Measurements from ENCODE around the gene SLC25A47.

Gene SLC25A47

DNA sequence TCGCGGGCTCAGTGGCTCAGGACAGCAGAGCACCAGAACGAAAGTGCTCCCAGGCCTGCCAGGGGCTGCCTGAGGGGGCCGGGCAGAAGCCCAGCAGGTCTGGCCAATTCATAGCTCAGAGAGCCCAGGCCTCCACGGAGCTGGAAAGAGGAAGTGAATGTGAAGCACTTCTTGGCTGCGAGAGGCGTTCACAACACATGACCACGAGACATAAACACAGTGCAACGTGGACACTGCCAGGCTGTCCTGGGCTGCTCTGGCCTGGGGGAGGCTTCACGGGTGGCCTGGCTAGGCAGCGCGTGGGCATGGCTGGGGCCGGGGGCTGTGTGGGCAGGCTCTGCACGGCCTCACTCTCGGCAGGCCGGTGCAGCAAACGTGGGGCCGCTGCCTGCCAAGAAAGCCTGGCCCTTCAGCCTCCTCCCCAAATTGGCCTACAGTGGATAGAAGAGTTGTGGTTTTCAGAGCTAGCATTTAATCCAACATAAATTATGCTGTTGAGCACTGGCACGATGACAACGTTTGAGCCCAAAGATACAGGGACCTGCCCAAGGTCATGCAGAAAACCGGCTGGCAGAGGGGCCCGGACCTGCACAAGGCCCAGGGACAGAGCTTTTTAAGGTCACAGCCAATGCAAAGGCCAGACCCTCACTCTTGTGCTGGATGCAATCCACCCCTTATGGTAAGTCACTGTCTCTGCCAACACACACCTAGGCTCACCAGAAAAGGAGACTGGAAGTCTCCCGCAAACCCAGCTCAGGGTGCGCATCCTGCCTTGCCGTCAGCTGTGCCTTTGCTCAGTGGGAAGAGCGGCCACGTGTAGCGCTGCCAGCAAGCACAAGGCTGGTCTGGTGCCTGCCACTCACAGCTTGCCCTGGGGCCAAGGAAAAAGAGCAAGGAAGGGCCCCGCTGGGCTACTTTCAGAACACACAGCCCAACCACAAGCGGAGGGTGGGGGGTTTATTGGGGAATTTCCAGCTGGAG is 25.5 kb upstream of the SLC25A47 start:
- H3K14ac ChIP-seq (ENCODE audit: low read length) = no peak overlapping the region

GRCh38 chr14:100298551-100299237 is 24.4 kb upstream of the SLC25A47 start:
- Histone ChIP-seq H3K79me2 (ENCODE audit: control insufficient read depth, insufficient read depth, low read length, poor library complexity) (no peaks in the 10 kb centered on the region), H3K14ac (ENCODE audit: low read length) (no peak overlapping the region), H3K18ac (ENCODE audit: low read length) (no peak overlapping the region), H3K4me1 (ENCODE audit: control insufficient read depth in 1 of 2, insufficient read depth in 2 of 2, low read length in 2 of 2) (no peaks in the 10 kb centered on the region), H2BK12ac (ENCODE audit: low read length) (no peak overlapping the region), H2AK5ac (ENCODE audit: low read length) (no peak overlapping the region), H3K9me3 (ENCODE audit: insufficient read depth, low read depth, low read length) (no peaks in the 10 kb centered on the region), H4K12ac (ENCODE audit: low read depth, low read length) (no peak overlapping the region), H4K91ac (ENCODE audit: low read depth, low read length) (no peak overlapping the region), H3K27me3 (ENCODE audit: insufficient read depth, low read length) (no peaks in the 10 kb centered on the region), H3K4me3 (ENCODE audit: low read depth, low read length) (no peak overlapping the region), H4K8ac (ENCODE audit: low read depth, low read length) (no peak overlapping the region), H2BK5ac (ENCODE audit: low read depth, low read length, poor library complexity) (no peak overlapping the region), H3K36me3 (ENCODE audit: control insufficient read depth in 1 of 2, insufficient read depth in 2 of 2, low read length in 2 of 2) (peaks cover 2 to 14% of the 10 kb centered on the region in 2 experiments), H3K4me2 (ENCODE audit: low read length) (no peak overlapping the region), H3K23ac (ENCODE audit: low read length) (no peak overlapping the region), H3K4ac (ENCODE audit: low read depth, low read length) (no peak overlapping the region), H3K79me1 (ENCODE audit: low read length) (no peaks in the 10 kb centered on the region), H3K9ac (ENCODE audit: low read length) (no peak overlapping the region), H2AFZ (ENCODE audit: insufficient read depth, low read length, poor library complexity) (no peak overlapping the region), H2BK120ac (ENCODE audit: insufficient read depth, low read length, poor library complexity) (no peak overlapping the region), H3K27ac (ENCODE audit: low read depth, low read length) (no peak overlapping the region)
- no CpG with 5 or more reads among the region's 14 CpGs for WGBS (ENCODE audit: extremely low coverage, insufficient coverage, insufficient read length)
- no peak for DNase-seq

More for the DNA sequence above, 25.5 kb upstream of the SLC25A47 start:
- Histone ChIP-seq H3K9ac (ENCODE audit: low read length) (no peak overlapping the region), H3K4ac (ENCODE audit: low read depth, low read length) (no peak overlapping the region), H3K23ac (ENCODE audit: low read length) (no peak overlapping the region), H3K4me2 (ENCODE audit: low read length) (no peak overlapping the region), H3K79me2 (ENCODE audit: control insufficient read depth, insufficient read depth, low read length, poor library complexity) (no peaks in the 10 kb centered on the region), H3K36me3 (ENCODE audit: control insufficient read depth in 1 of 2, insufficient read depth in 2 of 2, low read length in 2 of 2) (peaks cover 6 to 19% of the 10 kb centered on the region in 2 experiments), H3K9me3 (ENCODE audit: insufficient read depth, low read depth, low read length) (no peaks in the 10 kb centered on the region), H2AK5ac (ENCODE audit: low read length) (no peak overlapping the region), H3K27ac (ENCODE audit: low read depth, low read length) (no peak overlapping the region), H3K79me1 (ENCODE audit: low read length) (no peaks in the 10 kb centered on the region), H2AFZ (ENCODE audit: insufficient read depth, low read length, poor library complexity) (no peak overlapping the region), H4K8ac (ENCODE audit: low read depth, low read length) (no peak overlapping the region), H4K91ac (ENCODE audit: low read depth, low read length) (no peak overlapping the region), H2BK12ac (ENCODE audit: low read length) (no peak overlapping the region), H2BK5ac (ENCODE audit: low read depth, low read length, poor library complexity) (no peak overlapping the region), H3K27me3 (ENCODE audit: insufficient read depth, low read length) (no peaks in the 10 kb centered on the region), H4K12ac (ENCODE audit: low read depth, low read length) (no peak overlapping the region), H3K4me3 (ENCODE audit: low read depth, low read length) (no peak overlapping the region), H3K4me1 (ENCODE audit: control insufficient read depth in 1 of 2, insufficient read depth in 2 of 2, low read length in 2 of 2) (no peaks in the 10 kb centered on the region), H3K18ac (ENCODE audit: low read length) (no peak overlapping the region), H2BK120ac (ENCODE audit: insufficient read depth, low read length, poor library complexity) (no peak overlapping the region)
- DNase-seq = peak; percentile 15 to 35
- WGBS (ENCODE audit: extremely low coverage, insufficient coverage, insufficient read length) = no CpG with 5 or more reads among the region's 30 CpGs

DNA sequence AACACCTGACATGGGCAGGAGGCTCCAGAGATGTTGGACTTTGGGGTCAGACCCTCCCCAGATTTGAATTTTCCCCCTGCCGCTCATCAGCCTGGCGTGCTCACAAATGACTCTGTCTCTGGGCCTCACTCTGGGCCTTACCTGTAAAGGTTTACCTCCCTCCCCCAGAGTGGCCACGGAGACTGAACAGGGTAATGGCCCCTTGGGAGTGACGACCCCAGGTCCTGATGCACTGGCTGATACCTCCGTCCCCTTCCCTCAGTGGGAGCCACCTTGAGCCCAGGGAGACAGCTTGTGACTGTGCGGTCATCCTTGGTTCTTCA is 23.9 kb upstream of the SLC25A47 start:
- no CpG with 5 or more reads among the region's 6 CpGs for WGBS (ENCODE audit: extremely low coverage, insufficient coverage, insufficient read length)
- no peak overlapping the region for H2AK5ac ChIP-seq (ENCODE audit: low read length)
- H3K4me3 ChIP-seq (ENCODE audit: low read depth, low read length) = no peak overlapping the region
- no peak overlapping the region for H3K4me2 ChIP-seq (ENCODE audit: low read length)
- no peak overlapping the region for H2BK5ac ChIP-seq (ENCODE audit: low read depth, low read length, poor library complexity)
- H3K23ac ChIP-seq (ENCODE audit: low read length) = no peak overlapping the region
- no peaks in the 10 kb centered on the region for H3K4me1 ChIP-seq (ENCODE audit: control insufficient read depth in 1 of 2, insufficient read depth in 2 of 2, low read length in 2 of 2)
- H2BK120ac ChIP-seq (ENCODE audit: insufficient read depth, low read length, poor library complexity) = no peak overlapping the region
- H2BK12ac ChIP-seq (ENCODE audit: low read length) = no peak overlapping the region
- H3K9ac ChIP-seq (ENCODE audit: low read length) = no peak overlapping the region
- H3K36me3 ChIP-seq (ENCODE audit: control insufficient read depth in 1 of 2, insufficient read depth in 2 of 2, low read length in 2 of 2) = peaks cover 2 to 14% of the 10 kb centered on the region in 2 experiments
- no peaks in the 10 kb centered on the region for H3K79me1 ChIP-seq (ENCODE audit: low read length)
- no peak overlapping the region for H4K12ac ChIP-seq (ENCODE audit: low read depth, low read length)
- no peak overlapping the region for H3K18ac ChIP-seq (ENCODE audit: low read length)
- no peak overlapping the region for H4K91ac ChIP-seq (ENCODE audit: low read depth, low read length)
- H3K27me3 ChIP-seq (ENCODE audit: insufficient read depth, low read length) = no peaks in the 10 kb centered on the region
- H4K8ac ChIP-seq (ENCODE audit: low read depth, low read length) = no peak overlapping the region
- H2AFZ ChIP-seq (ENCODE audit: insufficient read depth, low read length, poor library complexity) = no peak overlapping the region
- no peak for DNase-seq
- no peaks in the 10 kb centered on the region for H3K79me2 ChIP-seq (ENCODE audit: control insufficient read depth, insufficient read depth, low read length, poor library complexity)
- H3K4ac ChIP-seq (ENCODE audit: low read depth, low read length) = no peak overlapping the region
- no peak overlapping the region for H3K14ac ChIP-seq (ENCODE audit: low read length)
- H3K27ac ChIP-seq (ENCODE audit: low read depth, low read length) = no peak overlapping the region
- H3K9me3 ChIP-seq (ENCODE audit: insufficient read depth, low read depth, low read length) = no peaks in the 10 kb centered on the region

GRCh38 chr14:100302616-100303015 is 20.5 kb upstream of the SLC25A47 start:
- Histone ChIP-seq H2AK5ac (ENCODE audit: low read length) (no peak overlapping the region), H2BK5ac (ENCODE audit: low read depth, low read length, poor library complexity) (no peak overlapping the region), H3K36me3 (ENCODE audit: control insufficient read depth in 1 of 2, insufficient read depth in 2 of 2, low read length in 2 of 2) (peaks cover 0 to 14% of the 10 kb centered on the region in 2 experiments), H3K9ac (ENCODE audit: low read length) (no peak overlapping the region), H2BK120ac (ENCODE audit: insufficient read depth, low read length, poor library complexity) (no peak overlapping the region), H2AFZ (ENCODE audit: insufficient read depth, low read length, poor library complexity) (no peak overlapping the region), H3K27ac (ENCODE audit: low read depth, low read length) (no peak overlapping the region), H4K12ac (ENCODE audit: low read depth, low read length) (no peak overlapping the region), H3K79me1 (ENCODE audit: low read length) (peaks cover 13% of the 10 kb centered on the region), H3K14ac (ENCODE audit: low read length) (no peak overlapping the region), H3K23ac (ENCODE audit: low read length) (no peak overlapping the region), H3K4me3 (ENCODE audit: low read depth, low read length) (no peak overlapping the region), H3K27me3 (ENCODE audit: insufficient read depth, low read length) (no peaks in the 10 kb centered on the region), H3K18ac (ENCODE audit: low read length) (no peak overlapping the region), H3K4ac (ENCODE audit: low read depth, low read length) (no peak overlapping the region), H3K79me2 (ENCODE audit: control insufficient read depth, insufficient read depth, low read length, poor library complexity) (peaks cover 12% of the 10 kb centered on the region), H2BK12ac (ENCODE audit: low read length) (no peak overlapping the region), H3K4me2 (ENCODE audit: low read length) (no peak overlapping the region), H3K4me1 (ENCODE audit: control insufficient read depth in 1 of 2, insufficient read depth in 2 of 2, low read length in 2 of 2) (peaks cover 11 to 12% of the 10 kb centered on the region in 2 experiments), H4K8ac (ENCODE audit: low read depth, low read length) (no peak overlapping the region), H3K9me3 (ENCODE audit: insufficient read depth, low read depth, low read length) (no peaks in the 10 kb centered on the region), H4K91ac (ENCODE audit: low read depth, low read length) (no peak overlapping the region)
- no peak for DNase-seq
- WGBS (ENCODE audit: extremely low coverage, insufficient coverage, insufficient read length) = no CpG with 5 or more reads among the region's 2 CpGs

Measured in trophoblast cell (in vitro differentiated cells and primary cell).